GM23248 (cell line): ENCODE results near the gene PHACTR3.

Experiments
- EZH2 ChIP-seq: fragments of 200-600 bp; sonication (generic); IDR thresholded peaks from 2 replicates; pipeline ENCODE4 v1.6.1; 2018; ENCODE audit warnings: antibody characterized with exemption, mild to moderate bottlenecking; ENCODE audit not compliant: insufficient read depth, poor library complexity, severe bottlenecking
- EZH2phosphoT487 ChIP-seq: fragments of 200-600 bp; sonication (generic); IDR thresholded peaks from 2 replicates; pipeline ENCODE4 v1.6.1; 2018; ENCODE audit warnings: antibody characterized with exemption, moderate library complexity, mild to moderate bottlenecking, low read depth; ENCODE audit not compliant: insufficient read depth

DNA sequence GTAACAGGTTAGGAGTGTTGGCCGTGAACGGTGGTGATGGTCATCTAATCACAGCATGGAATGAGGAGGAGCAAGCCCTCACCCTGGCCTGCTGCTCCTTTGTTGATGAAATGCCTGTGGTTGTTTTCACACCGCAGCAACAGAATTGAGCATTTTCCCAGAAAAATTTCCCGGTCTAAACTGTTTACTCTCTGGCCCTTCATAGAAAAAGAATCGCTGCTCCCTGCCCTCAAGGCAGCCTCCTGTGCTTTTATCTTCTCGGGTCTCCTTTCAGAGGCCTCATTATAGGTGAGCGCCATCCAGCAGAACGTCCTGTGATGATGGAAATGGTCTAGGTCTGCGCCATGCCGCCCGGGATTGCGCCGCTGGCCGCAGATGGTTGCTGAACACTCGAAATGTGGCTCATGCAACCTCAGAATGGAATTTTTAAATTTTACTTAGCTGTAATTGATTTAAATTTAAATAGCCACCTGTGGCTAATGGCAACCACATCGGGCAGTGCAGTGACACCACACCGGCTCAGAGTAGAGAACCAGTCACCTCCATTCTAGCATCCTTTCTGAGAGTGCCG is 30.2 kb downstream of the PHACTR3 start:
- TF ChIP-seq EZH2 (no peak), EZH2phosphoT487 (no peak)
